HepG2 (cell line): ENCODE results near the gene GALR2. TPM values are rescaled to one million over a fixed set of nuclear protein-coding genes. Genes with fewer than 3 reads are reported as not detected.
A peak's percentile ranks its signal among the peaks of the same experiment; 100 is the strongest.

Experiments used
- ATF7 ChIP-seq, 2 experiments: fragments of 450-650 bp in 1 of 2; sonication (generic) in 1 of 2; formaldehyde crosslinking in 1 of 2; IDR thresholded peaks; 2 replicates each; pipeline versions ENCODE4 v1.4.0 to v1.6.1; 2016 to 2020; ENCODE audit warnings: antibody characterized with exemption in 1 of 2, mild to moderate bottlenecking in 1 of 2, missing genetic modification reagents in 1 of 2
- CBFB ChIP-seq: sonication (generic); formaldehyde crosslinking; IDR thresholded peaks from 2 replicates; pipeline ENCODE4 v1.4.0; 2020; ENCODE audit warnings: missing genetic modification reagents
- FOXK1 ChIP-seq: sonication (generic); formaldehyde crosslinking; IDR thresholded peaks from 2 replicates; pipeline ENCODE4 v1.4.0; 2020; ENCODE audit warnings: low read depth, missing genetic modification reagents, borderline replicate concordance
- HHEX ChIP-seq: IDR thresholded peaks from 2 replicates; pipeline ENCODE4 v1.6.1; 2016; ENCODE audit warnings: control low read depth
- HMGA1 ChIP-seq: sonication (generic); formaldehyde crosslinking; conservative IDR thresholded peaks from 2 replicates; pipeline ENCODE4 v1.4.0; 2020; ENCODE audit warnings: missing genetic modification reagents
- HOXA9 ChIP-seq: sonication (generic); formaldehyde crosslinking; IDR thresholded peaks from 2 replicates; pipeline ENCODE4 v1.8.1; 2022; ENCODE audit warnings: missing genetic modification reagents, mild to moderate bottlenecking, moderate library complexity, borderline replicate concordance
- ISL2 ChIP-seq: sonication (generic); formaldehyde crosslinking; IDR thresholded peaks from 2 replicates; pipeline ENCODE4 v1.5.0; 2020; ENCODE audit warnings: missing genetic modification reagents
- MYC ChIP-seq: sonication (generic); formaldehyde crosslinking; IDR thresholded peaks from 2 replicates; pipeline ENCODE4 v1.9.0; 2021; ENCODE audit warnings: missing genetic modification reagents, borderline replicate concordance
- NFIC ChIP-seq: IDR thresholded peaks from 2 replicates; pipeline ENCODE4 v1.6.1; 2012; ENCODE audit warnings: mild to moderate bottlenecking, low read length, inconsistent platforms
- NFKBIZ ChIP-seq: IDR thresholded peaks from 2 replicates; pipeline ENCODE4 v1.6.1; 2018; ENCODE audit warnings: missing genetic modification reagents, missing compliant biosample characterization
- NFYC ChIP-seq: IDR thresholded peaks from 2 replicates; pipeline ENCODE4 v1.6.1; 2016; ENCODE audit warnings: missing genetic modification reagents, missing compliant biosample characterization
- PLRG1 ChIP-seq: fragments of 450-650 bp; conservative IDR thresholded peaks from 2 replicates; pipeline ENCODE4 v1.6.1; 2016
- POLR2AphosphoS5 ChIP-seq: IDR thresholded peaks from 2 replicates; pipeline ENCODE4 v1.6.1; 2012; ENCODE audit warnings: low read depth, low read length
- SALL2 ChIP-seq: sonication (generic); formaldehyde crosslinking; IDR thresholded peaks from 2 replicates; pipeline ENCODE4 v1.8.1; 2023; ENCODE audit warnings: mild to moderate bottlenecking, missing genetic modification reagents, inconsistent platforms
- SOX6 ChIP-seq, 2 experiments: fragments of 450-650 bp in 1 of 2; sonication (generic) in 1 of 2; formaldehyde crosslinking in 1 of 2; IDR thresholded peaks; 2 replicates each; pipeline versions ENCODE4 v1.4.0 to v1.6.1; 2017 to 2020; ENCODE audit warnings: antibody characterized with exemption in 1 of 2, mild to moderate bottlenecking in 1 of 2, missing genetic modification reagents in 1 of 2
- SP1 ChIP-seq, 2 experiments: fragments of 450-650 bp in 1 of 2; sonication (generic) in 1 of 2; formaldehyde crosslinking in 1 of 2; IDR thresholded peaks; 2 replicates each; pipeline versions ENCODE4 v1.4.0 to v1.6.1; 2016 to 2020; ENCODE audit warnings: missing genetic modification reagents in 1 of 2
- YEATS4 ChIP-seq: sonication (generic); formaldehyde crosslinking; IDR thresholded peaks from 2 replicates; pipeline ENCODE4 v1.4.0; 2020; ENCODE audit warnings: missing genetic modification reagents, borderline replicate concordance
- ZNF264 ChIP-seq: sonication (generic); formaldehyde crosslinking; IDR thresholded peaks from 2 replicates; pipeline ENCODE4 v1.4.0; 2020; ENCODE audit warnings: missing genetic modification reagents
- ZNF326 ChIP-seq: sonication (generic); formaldehyde crosslinking; IDR thresholded peaks from 2 replicates; pipeline ENCODE4 v1.4.0; 2020; ENCODE audit warnings: missing genetic modification reagents, borderline replicate concordance
- ZNF331 ChIP-seq: sonication (generic); formaldehyde crosslinking; IDR thresholded peaks from 2 replicates; pipeline ENCODE4 v1.4.0; 2020; ENCODE audit warnings: missing genetic modification reagents
- polyA plus RNA-seq, 8 experiments: library from polyadenylated mRNA; depleted of rRNA in 3 of 8; stranded (reverse) in 7 of 8; unstranded in 1 of 8; fragments of >200 nt; fragmentation: Illumina TruSeq in 4 of 8; extraction: Trizol in 4 of 8; gene quantifications; 2 replicates each; pipeline versions ENCODE4 v1.2.1 to v1.2.3, GENCODE V29; 2011 to 2016; ENCODE audit warnings: low read depth in 4 of 8, missing spikeins in 1 of 8, mixed read lengths in 1 of 8; ENCODE audit not compliant: insufficient read depth in 1 of 8
- total RNA-seq, 5 experiments: library from RNA; depleted of rRNA; stranded (reverse); fragments of >200 nt; fragmentation: Illumina TruSeq; extraction: Trizol; gene quantifications; 2 replicates each; pipeline ENCODE4 v1.2.3, GENCODE V29; 2016; ENCODE audit warnings: low read depth in 1 of 5
- TF ChIP-seq, protein P1 (sequence below): IDR thresholded peaks from 2 replicates; pipeline ENCODE4 v1.6.1; 2018; ENCODE audit warnings: missing genetic modification reagents, mild to moderate bottlenecking, missing compliant biosample characterization
- TF ChIP-seq, protein P2 (sequence below): sonication (generic); formaldehyde crosslinking; IDR thresholded peaks from 2 replicates; pipeline ENCODE4 v1.8.1; 2023; ENCODE audit warnings: mild to moderate bottlenecking, moderate library complexity, missing genetic modification reagents

Gene GALR2
- total and polyA plus RNA-seq, 2 of the 13 experiments (the other 11 are each of a cell fraction or from before 2014, with no cell fraction given), result 0.48 to 0.58 TPM

- TF ChIP-seq, protein P1, sequence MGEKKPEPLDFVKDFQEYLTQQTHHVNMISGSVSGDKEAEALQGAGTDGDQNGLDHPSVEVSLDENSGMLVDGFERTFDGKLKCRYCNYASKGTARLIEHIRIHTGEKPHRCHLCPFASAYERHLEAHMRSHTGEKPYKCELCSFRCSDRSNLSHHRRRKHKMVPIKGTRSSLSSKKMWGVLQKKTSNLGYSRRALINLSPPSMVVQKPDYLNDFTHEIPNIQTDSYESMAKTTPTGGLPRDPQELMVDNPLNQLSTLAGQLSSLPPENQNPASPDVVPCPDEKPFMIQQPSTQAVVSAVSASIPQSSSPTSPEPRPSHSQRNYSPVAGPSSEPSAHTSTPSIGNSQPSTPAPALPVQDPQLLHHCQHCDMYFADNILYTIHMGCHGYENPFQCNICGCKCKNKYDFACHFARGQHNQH, result no peak
- TF ChIP-seq ISL2, result no peak
- no peak for TF ChIP-seq ZNF326
- TF ChIP-seq YEATS4 (CRISPR knock-in tag), result no peak
- no peak for TF ChIP-seq POLR2AphosphoS5
- no peak for TF ChIP-seq NFKBIZ
- no peak for TF ChIP-seq MYC (CRISPR knock-in tag)
- no peak for TF ChIP-seq NFIC
- TF ChIP-seq PLRG1, result no peak
- no peak for TF ChIP-seq NFYC
- no peak for TF ChIP-seq CBFB (CRISPR knock-in tag)
- TF ChIP-seq HHEX (CRISPR knock-in tag), result no peak
- no peak for TF ChIP-seq SP1 (IDR thresholded peaks at IDR 0.05)
- no peak for TF ChIP-seq SP1 (CRISPR knock-in tag; IDR thresholded peaks at IDR 0.05)
- TF ChIP-seq ZNF264 (CRISPR knock-in tag), result no peak
- TF ChIP-seq, protein P2, sequence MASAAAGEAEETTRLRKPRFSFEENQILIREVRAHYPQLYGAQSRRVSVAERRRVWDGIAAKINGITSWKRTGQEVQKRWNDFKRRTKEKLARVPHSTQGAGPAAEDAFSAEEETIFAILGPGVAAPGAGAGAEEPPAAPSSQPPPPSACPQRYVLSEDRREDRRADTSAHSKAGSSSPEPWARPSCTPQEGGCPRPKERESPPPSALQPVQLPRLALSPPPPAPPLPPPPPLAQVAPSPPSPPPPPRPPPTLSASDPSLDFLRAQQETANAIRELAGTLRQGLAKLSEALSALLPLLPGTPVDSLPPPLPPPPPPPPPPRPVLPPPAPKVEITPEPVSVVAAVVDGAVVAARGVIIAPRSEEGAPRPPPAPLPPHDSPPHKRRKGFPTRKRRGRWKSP (CRISPR knock-in tag), result no peak
- TF ChIP-seq FOXK1 (CRISPR knock-in tag), result peak; percentile 18; the same call in 1 of the 2 replicates
- TF ChIP-seq ATF7 (IDR thresholded peaks at IDR 0.05), result no peak
- TF ChIP-seq ATF7 (CRISPR knock-in tag; IDR thresholded peaks at IDR 0.05), result no peak
- no peak for TF ChIP-seq SOX6 (IDR thresholded peaks at IDR 0.05)
- TF ChIP-seq SOX6 (CRISPR knock-in tag; IDR thresholded peaks at IDR 0.05), result peak; percentile 14; the same call in 1 of the 2 replicates
- TF ChIP-seq SALL2 (CRISPR knock-in tag), result no peak
- no peak for TF ChIP-seq HOXA9 (CRISPR knock-in tag)
- TF ChIP-seq HMGA1 (CRISPR knock-in tag), result no peak
- no peak for TF ChIP-seq ZNF331 (CRISPR knock-in tag)
Observed at GRCh38 chr17:76026714-76027158, 47.8 kb upstream of the GALR2 start (continued).
